B cell (primary cell): ENCODE measurements around the gene PDSS1. TPM values are rescaled to one million over a fixed set of nuclear protein-coding genes. Genes with fewer than 3 reads are reported as not detected.

Source experiments
- ATAC-seq: fragments of 200-7000 bp; cut with Tn5 transposase; one replicate; pipeline ENCODE4 v1.10.0; 2021; ENCODE audit warnings: low read depth, mild to moderate bottlenecking, moderate number of reproducible peaks, moderate library complexity
- CTCF ChIA-PET: fragments of 350-600 bp; sonication (Branson Sonifier 250); formaldehyde crosslinking; loops from one replicate; lab custom pipeline; 2021; ENCODE audit warnings: antibody characterized with exemption, inconsistent platforms; lab: Charles Lee
- POLR2A ChIA-PET: fragments of 350-600 bp; sonication (Branson Sonifier 250); formaldehyde crosslinking; loops from one replicate; lab custom pipeline; 2021; ENCODE audit warnings: antibody characterized with exemption; lab: Charles Lee
- DNase-seq: peaks from one replicate; pipeline ENCODE4 v3.0.0; 2013
- H2AFZ ChIP-seq: 2 replicates; pipeline ENCODE4 v1.6.1; 2012; ENCODE audit warnings: mild to moderate bottlenecking, low read depth, low read length; ENCODE audit not compliant: insufficient read depth, poor library complexity, severe bottlenecking
- H3K27ac ChIP-seq, 2 donors: 1 replicate in 1 of 2; 2 replicates in 1 of 2; pipeline ENCODE4 v1.5.1; 2012 to 2013; ENCODE audit warnings: low read length in 2 of 2, mild to moderate bottlenecking in 2 of 2, moderate library complexity in 1 of 2
- H3K27me3 ChIP-seq, 4 experiments: fragments of 200-600 bp in 1 of 4; sonication (generic) in 1 of 4; replicated peaks in 1 of 4; 1 replicate in 2 of 4; 2 replicates in 2 of 4; pipeline versions ENCODE4 v1.6.1 to v1.7.0; 2013 to 2016; ENCODE audit warnings: low read length in 3 of 4, mild to moderate bottlenecking in 2 of 4, mixed read lengths in 1 of 4, moderate library complexity in 1 of 4; ENCODE audit not compliant: insufficient read depth in 4 of 4, control insufficient read depth in 3 of 4; ENCODE audit errors: control extremely low read depth in 1 of 4
- H3K36me3 ChIP-seq, 2 experiments: replicated peaks in 1 of 2; 1 replicate in 1 of 2; 2 replicates in 1 of 2; pipeline versions ENCODE4 v1.6.1 to v1.7.1; 2013; ENCODE audit warnings: low read length in 1 of 2; ENCODE audit not compliant: insufficient read depth in 2 of 2, control insufficient read depth in 1 of 2; ENCODE audit errors: control extremely low read depth in 1 of 2, extremely low read depth in 1 of 2
- H3K4me1 ChIP-seq, 2 donors: fragments of 200-600 bp in 1 of 2; sonication (generic) in 1 of 2; 1 replicate in 1 of 2; 2 replicates in 1 of 2; pipeline versions ENCODE4 v1.5.1 to v1.6.1; 2013 to 2017; ENCODE audit warnings: low read length in 2 of 2; ENCODE audit not compliant: control insufficient read depth in 2 of 2, insufficient read depth in 2 of 2
- H3K4me2 ChIP-seq: replicated peaks from 2 replicates; pipeline ENCODE3; 2012; ENCODE audit warnings: mild to moderate bottlenecking, low read depth, low read length; ENCODE audit not compliant: poor library complexity, severe bottlenecking
- H3K4me3 ChIP-seq, 5 experiments: fragments of 200-600 bp in 1 of 5; sonication (generic) in 1 of 5; 1 replicate in 3 of 5; 2 replicates in 2 of 5; pipeline versions ENCODE4 v1.5.1 to v1.7.0; 2011 to 2016; ENCODE audit warnings: low read length in 4 of 5, mild to moderate bottlenecking in 4 of 5, low read depth in 2 of 5, control low read depth in 1 of 5, moderate library complexity in 1 of 5; ENCODE audit not compliant: insufficient read depth in 1 of 5; ENCODE audit errors: control extremely low read depth in 1 of 5, extremely low read depth in 1 of 5
- H3K79me2 ChIP-seq: fragments of 200-600 bp; sonication (generic); one replicate; pipeline ENCODE4 v1.6.0; 2016; ENCODE audit warnings: low read length; ENCODE audit not compliant: control insufficient read depth, insufficient read depth
- H3K9ac ChIP-seq: fragments of 200-600 bp; sonication (generic); 2 replicates; pipeline ENCODE4 v1.6.1; 2017; ENCODE audit warnings: mild to moderate bottlenecking, low read length, moderate library complexity
- H3K9me3 ChIP-seq, 3 donors: one replicate each; pipeline versions ENCODE4 v1.6.1 to v1.7.1; 2013; ENCODE audit warnings: low read length in 2 of 3; ENCODE audit not compliant: control insufficient read depth in 2 of 3, insufficient read depth in 1 of 3; ENCODE audit errors: control extremely low read depth in 1 of 3
- H4K20me1 ChIP-seq: 2 replicates; pipeline ENCODE4 v1.6.0; 2012; ENCODE audit warnings: mild to moderate bottlenecking, low read length; ENCODE audit not compliant: insufficient read depth, control insufficient read depth, poor library complexity, severe bottlenecking
- H3K27ac Mint-ChIP-seq: one replicate; pipeline ENCODE4 v1.8.0; 2021; ENCODE audit warnings: mixed read lengths
- H3K27me3 Mint-ChIP-seq: one replicate; pipeline ENCODE4 v1.8.0; 2021; ENCODE audit warnings: mixed read lengths
- H3K4me1 Mint-ChIP-seq: one replicate; pipeline ENCODE4 v1.8.0; 2021; ENCODE audit warnings: mixed read lengths
- H3K4me3 Mint-ChIP-seq: one replicate; pipeline ENCODE4 v1.8.0; 2021; ENCODE audit warnings: mixed read lengths
- H3K9me3 Mint-ChIP-seq: one replicate; pipeline ENCODE4 v1.8.0; 2022; ENCODE audit warnings: mixed read lengths; ENCODE audit not compliant: insufficient read depth
- CTCF ChIP-seq: fragments of 200-600 bp; IDR thresholded peaks from one replicate; pipeline ENCODE4 v1.8.0; 2022; ENCODE audit warnings: antibody characterized with exemption, mild to moderate bottlenecking
- EZH2 ChIP-seq: IDR thresholded peaks from 2 replicates; pipeline ENCODE4 v1.6.1; 2012; ENCODE audit warnings: borderline replicate concordance, low read depth, mild to moderate bottlenecking, moderate library complexity, low read length; ENCODE audit not compliant: insufficient read depth, poor library complexity, severe bottlenecking
- WGBS: methylation state at CpG from one replicate; pipeline ENCODE4 v1.1.5; 2013; ENCODE audit warnings: missing lambda C conversion rate; ENCODE audit not compliant: insufficient coverage; 5-methylcytosine and 5-hydroxymethylcytosine counted together
- intact Hi-C: fragments of 100-400 bp; cut with micrococcal nuclease; formaldehyde crosslinking; loops from one replicate; pipeline ENCODE4 v1.10.0; 2022
- polyA plus RNA-seq: library from polyadenylated mRNA; depleted of rRNA; stranded (reverse); fragments of >200 nt; gene quantifications from 2 replicates; pipeline ENCODE4 v1.2.3, GENCODE V29; 2012
- total RNA-seq, 2 donors: library from RNA; stranded (reverse); fragments of 120-200 nt in 1 of 2; gene quantifications; 1 replicate in 1 of 2; 2 replicates in 1 of 2; pipeline versions ENCODE4 v1.2.3 to v1.2.4, GENCODE V29; 2013 to 2022

Gene PDSS1
- total and polyA plus RNA-seq, 2 donors (not counting 1 experiment from before 2014, with no cell fraction given), result 3.6 to 4.7 TPM

GRCh38 chr10:26765549-26765948 lies 68.0 kb downstream of the PDSS1 start:
- H3K9me3 Mint-ChIP-seq, result no peaks in the 10 kb centered on the region
- no peaks in the 10 kb centered on the region for H3K27me3 Mint-ChIP-seq
- H3K4me2 ChIP-seq, result no peak overlapping the region
- no peak overlapping the region for H2AFZ ChIP-seq
- H3K4me3 Mint-ChIP-seq, result no peak overlapping the region
- ATAC-seq, result no peak
- peaks cover 6% of the 10 kb centered on the region for H3K4me1 Mint-ChIP-seq
- H4K20me1 ChIP-seq, result peaks cover 7% of the 10 kb centered on the region
- no peak overlapping the region for H3K9ac ChIP-seq
- no peaks in the 10 kb centered on the region for H3K9me3 ChIP-seq
- no peaks in the 10 kb centered on the region for H3K4me1 ChIP-seq
- DNase-seq, result no peak
- no peak overlapping the region for H3K27ac ChIP-seq
- H3K79me2 ChIP-seq, result peaks cover 55% of the 10 kb centered on the region
- POLR2A ChIA-PET, result no interaction called here
- peaks cover 2 to 55% of the 10 kb centered on the region in 2 experiments for H3K36me3 ChIP-seq
- H3K27me3 ChIP-seq, result no peaks in the 10 kb centered on the region
- TF ChIP-seq CTCF, result no peak
- no peak for TF ChIP-seq EZH2
- WGBS, result no CpG with 5 or more reads among the region's 2 CpGs
- no peak overlapping the region for H3K4me3 ChIP-seq
- no peak overlapping the region for H3K27ac Mint-ChIP-seq
- CTCF ChIA-PET, result no interaction called here
- intact Hi-C loops, result no loop called here

- Histone ChIP-seq H3K4me1 (peaks cover 0 to 4% of the 10 kb centered on the region in 2 donors), H3K9me3 (no peaks in the 10 kb centered on the region), H3K9ac (no peak overlapping the region), H3K27me3 (no peaks in the 10 kb centered on the region), H3K36me3 (peaks cover 2 to 31% of the 10 kb centered on the region in 2 experiments), H4K20me1 (peaks cover 35% of the 10 kb centered on the region), H3K4me2 (no peak overlapping the region), H3K27ac (no peak overlapping the region), H2AFZ (no peak overlapping the region), H3K4me3 (no peak overlapping the region), H3K79me2 (peaks cover 84% of the 10 kb centered on the region)
- intact Hi-C loops, result no loop called here
- DNase-seq, result no peak
- ChIA-PET POLR2A (no interaction called here), CTCF (interaction anchor here (1.0 to 1.5 kb wide), 2 partner anchors 15 to 44 kb away, joined by 3 to 9 read pairs; no protein-coding TSS in a partner anchor)
- WGBS, result no CpG with 5 or more reads among the region's 4 CpGs
- TF ChIP-seq CTCF (no peak), EZH2 (no peak)
- Mint-ChIP-seq H3K27me3 (no peaks in the 10 kb centered on the region), H3K4me1 (peaks cover 34% of the 10 kb centered on the region), H3K9me3 (no peaks in the 10 kb centered on the region), H3K27ac (no peak overlapping the region), H3K4me3 (no peak overlapping the region)
- no peak for ATAC-seq
Measured at GRCh38 chr10:26770069-26770468, 72.6 kb downstream of the PDSS1 start.
